PFSK-1 (cell line): Measurements from ENCODE around the gene RBFOX1.

ENCODE experiments used
- POLR2AphosphoS5 ChIP-seq: IDR thresholded peaks from 2 replicates; pipeline ENCODE4 v1.6.1; 2012; ENCODE audit warnings: low read depth, mild to moderate bottlenecking, control low read depth, low read length, moderate library complexity
- SIN3A ChIP-seq: IDR thresholded peaks from 2 replicates; pipeline ENCODE4 v1.6.1; 2012; ENCODE audit warnings: mild to moderate bottlenecking, low read length, moderate library complexity, borderline replicate concordance; ENCODE audit not compliant: insufficient read depth
- TAF1 ChIP-seq: IDR thresholded peaks from 2 replicates; pipeline ENCODE4 v1.6.1; 2012; ENCODE audit warnings: low read length, control low read depth, borderline replicate concordance; ENCODE audit not compliant: insufficient read depth
- TF ChIP-seq, protein P1 (sequence below), 2 experiments: IDR thresholded peaks; 2 replicates each; pipeline versions ENCODE4 v1.6.1 to v1.8.0; 2011 to 2012; ENCODE audit warnings: low read depth in 2 of 2, low read length in 2 of 2, control low read depth in 1 of 2, inconsistent platforms in 1 of 2, mild to moderate bottlenecking in 1 of 2, moderate library complexity in 1 of 2; ENCODE audit not compliant: insufficient read depth in 1 of 2

DNA sequence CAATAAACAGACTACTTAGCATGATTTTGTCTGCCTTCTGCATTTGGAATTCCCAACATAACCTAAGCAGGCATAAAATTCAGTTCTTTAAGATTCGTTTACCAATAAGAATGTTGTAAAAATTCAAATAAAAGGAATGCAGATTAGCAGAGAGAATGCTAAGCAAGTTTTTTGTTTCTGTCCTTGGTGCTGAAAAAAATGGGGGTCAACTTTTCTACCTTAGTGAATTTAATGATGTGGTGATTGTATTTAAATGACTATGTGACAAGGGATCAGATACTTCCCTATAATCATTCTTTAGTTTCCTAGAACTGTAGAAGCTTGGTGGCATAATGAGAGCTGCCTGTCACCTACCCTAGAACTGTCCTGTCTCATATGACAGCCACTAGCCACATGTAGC, 159.5 kb downstream of the RBFOX1 start:
- TF ChIP-seq POLR2AphosphoS5, result no peak
- TF ChIP-seq SIN3A, result no peak
- no peak for TF ChIP-seq TAF1
- TF ChIP-seq, protein P1, sequence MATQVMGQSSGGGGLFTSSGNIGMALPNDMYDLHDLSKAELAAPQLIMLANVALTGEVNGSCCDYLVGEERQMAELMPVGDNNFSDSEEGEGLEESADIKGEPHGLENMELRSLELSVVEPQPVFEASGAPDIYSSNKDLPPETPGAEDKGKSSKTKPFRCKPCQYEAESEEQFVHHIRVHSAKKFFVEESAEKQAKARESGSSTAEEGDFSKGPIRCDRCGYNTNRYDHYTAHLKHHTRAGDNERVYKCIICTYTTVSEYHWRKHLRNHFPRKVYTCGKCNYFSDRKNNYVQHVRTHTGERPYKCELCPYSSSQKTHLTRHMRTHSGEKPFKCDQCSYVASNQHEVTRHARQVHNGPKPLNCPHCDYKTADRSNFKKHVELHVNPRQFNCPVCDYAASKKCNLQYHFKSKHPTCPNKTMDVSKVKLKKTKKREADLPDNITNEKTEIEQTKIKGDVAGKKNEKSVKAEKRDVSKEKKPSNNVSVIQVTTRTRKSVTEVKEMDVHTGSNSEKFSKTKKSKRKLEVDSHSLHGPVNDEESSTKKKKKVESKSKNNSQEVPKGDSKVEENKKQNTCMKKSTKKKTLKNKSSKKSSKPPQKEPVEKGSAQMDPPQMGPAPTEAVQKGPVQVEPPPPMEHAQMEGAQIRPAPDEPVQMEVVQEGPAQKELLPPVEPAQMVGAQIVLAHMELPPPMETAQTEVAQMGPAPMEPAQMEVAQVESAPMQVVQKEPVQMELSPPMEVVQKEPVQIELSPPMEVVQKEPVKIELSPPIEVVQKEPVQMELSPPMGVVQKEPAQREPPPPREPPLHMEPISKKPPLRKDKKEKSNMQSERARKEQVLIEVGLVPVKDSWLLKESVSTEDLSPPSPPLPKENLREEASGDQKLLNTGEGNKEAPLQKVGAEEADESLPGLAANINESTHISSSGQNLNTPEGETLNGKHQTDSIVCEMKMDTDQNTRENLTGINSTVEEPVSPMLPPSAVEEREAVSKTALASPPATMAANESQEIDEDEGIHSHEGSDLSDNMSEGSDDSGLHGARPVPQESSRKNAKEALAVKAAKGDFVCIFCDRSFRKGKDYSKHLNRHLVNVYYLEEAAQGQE (IDR thresholded peaks at IDR 0.05; ENCODE audit: insufficient read depth in 1 of 2, low read depth in 2 of 2, low read length in 2 of 2), result 0 out of 4 replicates have a peak, but pooled peaks of 1 of the 2 experiments have one; percentile 46
